ENCODE results near the gene DIAPH1.

DIAPH1 gene

DNA sequence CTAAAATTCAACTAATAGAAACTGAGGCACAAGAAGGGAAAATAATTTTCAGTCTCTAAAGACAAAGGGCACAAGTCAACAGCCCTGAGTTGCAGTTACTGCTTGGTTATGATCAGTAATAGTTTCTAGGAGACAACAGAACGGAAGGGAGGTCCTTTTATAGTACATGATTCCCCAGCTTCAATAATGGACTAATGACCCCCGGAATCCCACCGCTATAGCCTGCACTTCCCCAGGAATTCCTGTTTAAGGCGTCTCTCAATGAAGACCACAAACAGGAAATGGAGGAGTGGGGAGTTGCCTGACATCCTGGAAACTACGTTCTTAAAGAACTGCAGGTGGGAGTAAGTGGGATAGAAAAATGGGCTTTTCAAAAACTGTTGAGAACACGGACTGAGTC is 60.6 kb downstream of the DIAPH1 start:
- Histone ChIP-seq H3K23ac (ENCODE audit: low read depth, low read length, poor library complexity) (no peak overlapping the region), H2BK15ac (ENCODE audit: low read length) (no peak overlapping the region), H3K27me3 (ENCODE audit: control insufficient read depth in 3 of 3, insufficient read depth in 3 of 3, low read depth in 1 of 3, low read length in 3 of 3) (no peaks in the 10 kb centered on the region), H4K8ac (ENCODE audit: low read depth, low read length) (no peak overlapping the region), H3K4me2 (ENCODE audit: insufficient read depth, low read length, poor library complexity, severe bottlenecking) (no peak overlapping the region), H2AFZ (ENCODE audit: low read length) (no peak overlapping the region), H3K9ac (ENCODE audit: low read depth, low read length, poor library complexity) (no peak overlapping the region), H3K9me3 (replicated peaks in 1 of 2; ENCODE audit: control insufficient read depth in 2 of 2, insufficient read depth in 1 of 2, low read depth in 1 of 2, low read length in 2 of 2) (peaks cover 2 to 58% of the 10 kb centered on the region in 2 donors), H2BK120ac (ENCODE audit: low read depth, low read length) (no peak overlapping the region), H2BK12ac (ENCODE audit: low read length) (no peak overlapping the region), H3K14ac (ENCODE audit: low read length) (no peak overlapping the region), H2AK5ac (ENCODE audit: low read depth, low read length) (no peak overlapping the region), H3K18ac (ENCODE audit: low read length) (no peak overlapping the region), H3K36me3 (replicated peaks in 1 of 2; ENCODE audit: control insufficient read depth in 2 of 2, insufficient read depth in 2 of 2, low read length in 2 of 2) (peaks cover 4 to 80% of the 10 kb centered on the region in 2 donors), H3K4me1 (ENCODE audit: control insufficient read depth in 2 of 2, insufficient read depth in 1 of 2, low read depth in 1 of 2, low read length in 2 of 2) (peaks cover 5 to 11% of the 10 kb centered on the region in 2 donors), H4K91ac (ENCODE audit: low read depth, low read length, poor library complexity) (no peak overlapping the region), H2BK5ac (ENCODE audit: low read length) (no peak overlapping the region), H3K79me1 (ENCODE audit: low read depth, low read length) (no peaks in the 10 kb centered on the region), H3K27ac (replicated peaks; ENCODE audit: low read length) (no peak overlapping the region), H3K4me3 (ENCODE audit: low read length in 2 of 2) (no peak overlapping the region), H3K4ac (ENCODE audit: low read length) (no peak overlapping the region)
- DNase-seq (ENCODE audit: low spot score): no peak
- no CpG with 5 or more reads among the region's 6 CpGs for WGBS, 2 donors (ENCODE audit: extremely low coverage in 2 of 2, insufficient read length in 2 of 2, insufficient replicate concordance in 1 of 2)

DNA sequence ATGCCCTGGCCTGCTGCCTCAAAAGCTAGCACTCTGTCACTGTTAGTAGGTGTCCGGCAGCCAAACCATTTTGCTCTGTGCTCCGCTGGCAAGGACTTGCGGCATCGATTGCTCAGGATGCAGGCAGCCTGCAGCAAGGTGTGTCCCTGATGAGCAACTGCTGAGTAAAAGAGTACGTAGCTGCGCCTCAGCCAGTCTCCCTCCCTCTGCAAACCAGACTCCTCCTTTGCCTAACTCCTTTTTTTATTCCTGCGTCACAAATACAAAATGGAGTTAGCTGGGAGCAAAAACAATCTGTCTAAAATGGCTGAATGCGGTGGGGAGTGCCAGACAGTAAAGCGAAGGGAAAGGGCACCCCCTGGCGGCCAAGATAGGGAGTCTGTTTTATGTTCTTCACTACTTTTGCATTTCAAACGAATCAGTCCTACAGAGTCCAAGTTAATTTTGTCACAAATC is 61.1 kb downstream of the DIAPH1 start:
- no peak overlapping the region for H4K91ac ChIP-seq (ENCODE audit: low read depth, low read length, poor library complexity)
- peak overlapping the region; percentile 33 for H3K9ac ChIP-seq (ENCODE audit: low read depth, low read length, poor library complexity)
- H3K36me3 ChIP-seq (replicated peaks in 1 of 2; ENCODE audit: control insufficient read depth in 2 of 2, insufficient read depth in 2 of 2, low read length in 2 of 2): peaks cover 2 to 75% of the 10 kb centered on the region in 2 donors
- no peaks in the 10 kb centered on the region for H3K79me1 ChIP-seq (ENCODE audit: low read depth, low read length)
- H3K4ac ChIP-seq (ENCODE audit: low read length): no peak overlapping the region
- H2AK5ac ChIP-seq (ENCODE audit: low read depth, low read length): no peak overlapping the region
- no peak overlapping the region for H4K8ac ChIP-seq (ENCODE audit: low read depth, low read length)
- peak overlapping the region; percentile 95 for H3K18ac ChIP-seq (ENCODE audit: low read length)
- H3K14ac ChIP-seq (ENCODE audit: low read length): no peak overlapping the region
- no peak overlapping the region for H2BK5ac ChIP-seq (ENCODE audit: low read length)
- H3K27ac ChIP-seq (replicated peaks; ENCODE audit: low read length): peak overlapping the region; percentile 85
- H3K27me3 ChIP-seq (ENCODE audit: control insufficient read depth in 3 of 3, insufficient read depth in 3 of 3, low read depth in 1 of 3, low read length in 3 of 3): no peaks in the 10 kb centered on the region
- peak overlapping the region; percentile 77 for H2AFZ ChIP-seq (ENCODE audit: low read length)
- H2BK120ac ChIP-seq (ENCODE audit: low read depth, low read length): no peak overlapping the region
- peak overlapping the region in 1 of 2 donors; percentile 43 for H3K4me3 ChIP-seq (ENCODE audit: low read length in 2 of 2)
- no peak overlapping the region for H2BK12ac ChIP-seq (ENCODE audit: low read length)
- peak; percentile 87 for DNase-seq (ENCODE audit: low spot score)
- H3K4me1 ChIP-seq (ENCODE audit: control insufficient read depth in 2 of 2, insufficient read depth in 1 of 2, low read depth in 1 of 2, low read length in 2 of 2): peaks cover 5 to 11% of the 10 kb centered on the region in 2 donors
- no CpG with 5 or more reads among the region's 11 CpGs for WGBS, 2 donors (ENCODE audit: extremely low coverage in 2 of 2, insufficient read length in 2 of 2, insufficient replicate concordance in 1 of 2)
- peak overlapping the region; percentile 11 for H2BK15ac ChIP-seq (ENCODE audit: low read length)
- peaks cover 0 to 58% of the 10 kb centered on the region in 2 donors for H3K9me3 ChIP-seq (replicated peaks in 1 of 2; ENCODE audit: control insufficient read depth in 2 of 2, insufficient read depth in 1 of 2, low read depth in 1 of 2, low read length in 2 of 2)
- no peak overlapping the region for H3K4me2 ChIP-seq (ENCODE audit: insufficient read depth, low read length, poor library complexity, severe bottlenecking)
- H3K23ac ChIP-seq (ENCODE audit: low read depth, low read length, poor library complexity): no peak overlapping the region

DNA sequence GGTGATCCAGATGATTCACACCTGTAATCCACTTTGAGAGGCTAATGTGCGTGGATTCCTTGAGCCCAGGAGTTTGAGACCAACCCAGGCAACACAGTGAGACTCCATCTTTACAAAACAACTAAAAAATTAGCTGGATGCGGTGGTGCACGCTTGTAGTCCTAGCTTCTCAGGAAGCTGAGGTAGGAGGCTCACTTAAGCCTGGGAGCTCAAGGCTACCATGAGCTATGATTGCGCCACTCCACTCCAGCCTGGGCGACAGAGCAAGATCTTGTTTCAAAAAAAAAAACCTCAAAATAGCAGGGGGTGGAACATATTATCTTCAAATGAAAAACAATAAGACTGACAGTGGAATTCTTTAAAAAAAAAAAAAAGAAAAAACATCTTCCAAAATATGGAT is 70.9 kb downstream of the DIAPH1 start:
- Histone ChIP-seq H3K36me3 (replicated peaks in 1 of 2; ENCODE audit: control insufficient read depth in 2 of 2, insufficient read depth in 2 of 2, low read length in 2 of 2) (peaks cover 6 to 49% of the 10 kb centered on the region in 2 donors), H3K23ac (ENCODE audit: low read depth, low read length, poor library complexity) (no peak overlapping the region), H2BK15ac (ENCODE audit: low read length) (no peak overlapping the region), H2BK5ac (ENCODE audit: low read length) (no peak overlapping the region), H3K27me3 (ENCODE audit: control insufficient read depth in 3 of 3, insufficient read depth in 3 of 3, low read depth in 1 of 3, low read length in 3 of 3) (no peaks in the 10 kb centered on the region), H2AFZ (ENCODE audit: low read length) (no peak overlapping the region), H2BK120ac (ENCODE audit: low read depth, low read length) (no peak overlapping the region), H3K27ac (replicated peaks; ENCODE audit: low read length) (no peak overlapping the region), H3K4me2 (ENCODE audit: insufficient read depth, low read length, poor library complexity, severe bottlenecking) (no peak overlapping the region), H3K4me1 (ENCODE audit: control insufficient read depth in 2 of 2, insufficient read depth in 1 of 2, low read depth in 1 of 2, low read length in 2 of 2) (no peaks in the 10 kb centered on the region), H3K4me3 (ENCODE audit: low read length in 2 of 2) (no peak overlapping the region), H2BK12ac (ENCODE audit: low read length) (no peak overlapping the region), H3K4ac (ENCODE audit: low read length) (no peak overlapping the region), H3K14ac (ENCODE audit: low read length) (no peak overlapping the region), H3K9me3 (replicated peaks in 1 of 2; ENCODE audit: control insufficient read depth in 2 of 2, insufficient read depth in 1 of 2, low read depth in 1 of 2, low read length in 2 of 2) (peaks cover 8 to 28% of the 10 kb centered on the region in 2 donors), H4K91ac (ENCODE audit: low read depth, low read length, poor library complexity) (no peak overlapping the region), H4K8ac (ENCODE audit: low read depth, low read length) (no peak overlapping the region), H3K79me1 (ENCODE audit: low read depth, low read length) (no peaks in the 10 kb centered on the region), H3K18ac (ENCODE audit: low read length) (no peak overlapping the region), H2AK5ac (ENCODE audit: low read depth, low read length) (no peak overlapping the region), H3K9ac (ENCODE audit: low read depth, low read length, poor library complexity) (no peak overlapping the region)
- no CpG with 5 or more reads among the region's 5 CpGs for WGBS, 2 donors (ENCODE audit: extremely low coverage in 2 of 2, insufficient read length in 2 of 2, insufficient replicate concordance in 1 of 2)
- DNase-seq (ENCODE audit: low spot score): no peak

DNA sequence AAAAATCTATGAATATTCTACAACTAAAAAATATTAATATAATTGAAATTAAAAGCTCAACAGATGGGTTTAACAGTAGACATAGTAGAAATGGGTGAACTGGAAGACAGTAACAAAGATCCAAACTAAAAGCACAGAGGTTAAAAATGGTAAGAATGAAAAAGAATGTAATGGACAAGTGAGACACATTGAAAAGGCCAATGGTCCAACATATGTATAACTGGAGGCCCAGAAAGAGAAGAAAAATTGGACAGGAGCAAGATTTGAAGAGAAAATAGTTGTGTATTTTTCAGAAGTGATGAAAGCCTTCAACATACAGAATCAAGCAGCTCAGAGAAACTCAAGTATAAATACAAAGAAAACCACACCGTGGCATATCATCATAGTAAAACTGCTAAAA is 71.3 kb downstream of the DIAPH1 start:
- no peak overlapping the region for H2AFZ ChIP-seq (ENCODE audit: low read length)
- no peak overlapping the region for H2AK5ac ChIP-seq (ENCODE audit: low read depth, low read length)
- no peak overlapping the region for H2BK120ac ChIP-seq (ENCODE audit: low read depth, low read length)
- H4K91ac ChIP-seq (ENCODE audit: low read depth, low read length, poor library complexity): no peak overlapping the region
- no peaks in the 10 kb centered on the region for H3K4me1 ChIP-seq (ENCODE audit: control insufficient read depth in 2 of 2, insufficient read depth in 1 of 2, low read depth in 1 of 2, low read length in 2 of 2)
- no peak overlapping the region for H3K9ac ChIP-seq (ENCODE audit: low read depth, low read length, poor library complexity)
- no peak overlapping the region for H3K18ac ChIP-seq (ENCODE audit: low read length)
- H4K8ac ChIP-seq (ENCODE audit: low read depth, low read length): no peak overlapping the region
- H3K27me3 ChIP-seq (ENCODE audit: control insufficient read depth in 3 of 3, insufficient read depth in 3 of 3, low read depth in 1 of 3, low read length in 3 of 3): no peaks in the 10 kb centered on the region
- H3K4me2 ChIP-seq (ENCODE audit: insufficient read depth, low read length, poor library complexity, severe bottlenecking): no peak overlapping the region
- no peak overlapping the region for H3K4ac ChIP-seq (ENCODE audit: low read length)
- H2BK5ac ChIP-seq (ENCODE audit: low read length): no peak overlapping the region
- H2BK12ac ChIP-seq (ENCODE audit: low read length): no peak overlapping the region
- H2BK15ac ChIP-seq (ENCODE audit: low read length): no peak overlapping the region
- H3K14ac ChIP-seq (ENCODE audit: low read length): no peak overlapping the region
- H3K9me3 ChIP-seq (replicated peaks in 1 of 2; ENCODE audit: control insufficient read depth in 2 of 2, insufficient read depth in 1 of 2, low read depth in 1 of 2, low read length in 2 of 2): peaks cover 8 to 24% of the 10 kb centered on the region in 2 donors
- H3K27ac ChIP-seq (replicated peaks; ENCODE audit: low read length): no peak overlapping the region
- no peak overlapping the region for H3K23ac ChIP-seq (ENCODE audit: low read depth, low read length, poor library complexity)
- H3K36me3 ChIP-seq (replicated peaks in 1 of 2; ENCODE audit: control insufficient read depth in 2 of 2, insufficient read depth in 2 of 2, low read length in 2 of 2): peaks cover 5 to 49% of the 10 kb centered on the region in 2 donors
- DNase-seq (ENCODE audit: low spot score): no peak
- no peaks in the 10 kb centered on the region for H3K79me1 ChIP-seq (ENCODE audit: low read depth, low read length)
- H3K4me3 ChIP-seq (ENCODE audit: low read length in 2 of 2): no peak overlapping the region
- WGBS, 2 donors (ENCODE audit: extremely low coverage in 2 of 2, insufficient read length in 2 of 2, insufficient replicate concordance in 1 of 2): no CpG with 5 or more reads among the region's 1 CpG
